Endothelial cell of umbilical vein (primary cell): Measurements from ENCODE around the gene ITPR1. TPM values are rescaled to one million over a fixed set of nuclear protein-coding genes. Genes with fewer than 3 reads are reported as not detected.

ENCODE experiments used
- BruUV-seq: library from RNA; stranded (reverse); fragments of 400-500 nt; replicated peaks from 2 replicates; lab custom pipeline; 2021; lab: Mats Ljungman, UMichigan
- CTCF ChIA-PET: fragments of 300-600, 350-600 bp; sonication (Branson Sonifier 250); formaldehyde crosslinking; loops from one replicate; lab custom pipeline; 2021; ENCODE audit warnings: antibody characterized with exemption, inconsistent platforms; lab: Charles Lee
- POLR2A ChIA-PET: fragments of 300-600, 350-600 bp; sonication (Branson Sonifier 250); formaldehyde crosslinking; loops from one replicate; lab custom pipeline; 2021; ENCODE audit warnings: antibody characterized with exemption, inconsistent platforms; lab: Charles Lee
- DNase-seq: peaks from one replicate; pipeline ENCODE4 v3.0.0-alpha.2; 2011; ENCODE audit warnings: low read depth, low spot score
- FAIRE-seq: peaks from 2 replicates; lab custom pipeline; 2011; peaks lifted over from hg19 to GRCh38; lab: Jason Lieb, UNC
- H2AFZ ChIP-seq: 2 replicates; pipeline ENCODE4 v1.6.0; 2012; ENCODE audit warnings: low read depth, low read length, control low read depth, inconsistent platforms
- H3K27ac ChIP-seq: 2 replicates; pipeline ENCODE4 v1.5.1; 2011; ENCODE audit warnings: low read depth, mild to moderate bottlenecking, control low read depth, low read length, moderate library complexity; ENCODE audit not compliant: insufficient read depth
- H3K27me3 ChIP-seq, 2 experiments: 2 replicates each; pipeline versions ENCODE4 v1.6.0 to v1.6.1; 2011; ENCODE audit warnings: low read length in 2 of 2, mixed read lengths in 1 of 2; ENCODE audit not compliant: control insufficient read depth in 2 of 2, insufficient read depth in 2 of 2
- H3K36me3 ChIP-seq, 2 experiments: 2 replicates in 1 of 2; 3 replicates in 1 of 2; pipeline ENCODE4 v1.5.1; 2011; ENCODE audit warnings: low read length in 2 of 2, mild to moderate bottlenecking in 1 of 2, moderate library complexity in 1 of 2; ENCODE audit not compliant: control insufficient read depth in 2 of 2, insufficient read depth in 2 of 2; ENCODE audit errors: extremely low read depth in 1 of 2
- H3K4me1 ChIP-seq: 3 replicates; pipeline ENCODE4 v1.5.1; 2011; ENCODE audit warnings: mild to moderate bottlenecking, low read length; ENCODE audit not compliant: control insufficient read depth, insufficient read depth; ENCODE audit errors: extremely low read depth
- H3K4me2 ChIP-seq: 2 replicates; pipeline ENCODE4 v1.6.1; 2011; ENCODE audit warnings: low read length, control low read depth, mixed read lengths; ENCODE audit not compliant: insufficient read depth
- H3K4me3 ChIP-seq, 3 experiments: fragments of 200-600 bp in 1 of 3; sonication (generic), shearing (Covaris generic) in 1 of 3; replicated peaks in 1 of 3; 2 replicates each; pipeline ENCODE4 v1.5.1; 2011 to 2016; ENCODE audit warnings: control low read depth in 3 of 3, low read length in 3 of 3, mild to moderate bottlenecking in 2 of 3, inconsistent platforms in 1 of 3, low read depth in 1 of 3, moderate library complexity in 1 of 3; ENCODE audit not compliant: insufficient read depth in 1 of 3
- H3K79me2 ChIP-seq: 2 replicates; pipeline ENCODE4 v1.6.0; 2012; ENCODE audit warnings: low read length, inconsistent platforms; ENCODE audit not compliant: control insufficient read depth, insufficient read depth
- H3K9ac ChIP-seq: replicated peaks from 2 replicates; pipeline ENCODE3; 2011; ENCODE audit warnings: low read length, control low read depth; ENCODE audit not compliant: insufficient read depth; ENCODE audit errors: extremely low read depth
- H3K9me1 ChIP-seq: replicated peaks from 3 replicates; pipeline ENCODE4 v1.6.0; 2011; ENCODE audit warnings: mild to moderate bottlenecking, low read length; ENCODE audit not compliant: control insufficient read depth, insufficient read depth; ENCODE audit errors: extremely low read depth
- H3K9me3 ChIP-seq: replicated peaks from 2 replicates; pipeline ENCODE4 v1.5.1; 2012; ENCODE audit warnings: low read length, inconsistent platforms; ENCODE audit not compliant: control insufficient read depth, insufficient read depth
- H4K20me1 ChIP-seq: replicated peaks from 2 replicates; pipeline ENCODE3; 2011; ENCODE audit warnings: mild to moderate bottlenecking, low read length; ENCODE audit not compliant: control insufficient read depth, insufficient read depth; ENCODE audit errors: extremely low read depth
- CTCF ChIP-seq, 2 donors: IDR thresholded peaks; 1 replicate in 1 of 2; 2 replicates in 1 of 2; pipeline ENCODE4 v1.5.1; 2011; ENCODE audit warnings: low read length in 2 of 2, mild to moderate bottlenecking in 2 of 2, moderate library complexity in 2 of 2, control low read depth in 1 of 2, inconsistent platforms in 1 of 2, low read depth in 1 of 2; ENCODE audit not compliant: insufficient read depth in 1 of 2; ENCODE audit errors: extremely low read depth in 1 of 2
- FOS ChIP-seq: IDR thresholded peaks from 2 replicates; pipeline ENCODE4 v1.6.1; 2011; ENCODE audit warnings: mild to moderate bottlenecking, low read length, moderate library complexity, borderline replicate concordance; ENCODE audit not compliant: insufficient read depth
- MAX ChIP-seq: IDR thresholded peaks from 2 replicates; pipeline ENCODE4 v1.6.1; 2011; ENCODE audit not compliant: insufficient read depth, insufficient read length
- MYC ChIP-seq: IDR thresholded peaks from one replicate; pipeline ENCODE4 v1.6.1; 2011; ENCODE audit warnings: mild to moderate bottlenecking, low read depth, low read length
- POLR2A ChIP-seq: IDR thresholded peaks from 2 replicates; pipeline ENCODE4 v1.6.1; 2012; ENCODE audit warnings: low read depth, mild to moderate bottlenecking, control low read depth, low read length
- POLR2AphosphoS5 ChIP-seq: IDR thresholded peaks from 2 replicates; pipeline ENCODE4 v1.6.1; 2012; ENCODE audit warnings: low read depth, mild to moderate bottlenecking, control low read depth, low read length, moderate library complexity; ENCODE audit not compliant: insufficient read depth
- dilution Hi-C: fragments of 300-500 bp; cut with MboI; formaldehyde crosslinking; loops from one replicate; pipeline ENCODE4 v1.15.0; 2019; ENCODE audit warnings: low sequenced_read_pairs; ENCODE audit not compliant: extremely low pct_ligation_motif_present
- intact Hi-C: fragments of 100-400 bp; cut with micrococcal nuclease; formaldehyde crosslinking; loops from one replicate; pipeline ENCODE4 v1.10.0; 2022
- polyA plus RNA-seq, 4 experiments: library from polyadenylated mRNA; depleted of rRNA in 3 of 4; stranded (reverse) in 3 of 4; unstranded in 1 of 4; fragments of >200 nt; gene quantifications; 2 replicates each; pipeline versions ENCODE4 v1.2.1 to v1.2.3, GENCODE V29; 2011 to 2012; ENCODE audit warnings: missing spikeins in 1 of 4
- total RNA-seq: library from RNA; stranded (reverse); gene quantifications from 2 replicates; pipeline ENCODE4 v1.2.3, GENCODE V29; 2021

The ITPR1 gene
- total and polyA plus RNA-seq, 2 donors (not counting 3 experiments of a cell fraction or from before 2014, with no cell fraction given), result 5.1 to 16.1 TPM

- DNase-seq (no peak), FAIRE-seq (no peak)
- H3K4me2 ChIP-seq, result no peak overlapping the region
- H3K27me3 ChIP-seq, result no peaks in the 10 kb centered on the region
- H3K9me3 ChIP-seq, result no peaks in the 10 kb centered on the region
- TF ChIP-seq POLR2AphosphoS5, result no peak
- no peak for TF ChIP-seq MYC
- no peak for TF ChIP-seq POLR2A
- TF ChIP-seq MAX, result no peak
- TF ChIP-seq CTCF (IDR thresholded peaks at IDR 0.05; ENCODE audit: extremely low read depth in 1 of 2, insufficient read depth in 1 of 2, low read depth in 1 of 2, low read length in 2 of 2), result no peak
- H2AFZ ChIP-seq, result no peak overlapping the region
- H3K79me2 ChIP-seq, result no peaks in the 10 kb centered on the region
- no peaks in the 10 kb centered on the region for H3K36me3 ChIP-seq
- intact Hi-C loops (no loop called here), dilution Hi-C loops (no loop called here)
- no peaks in the 10 kb centered on the region for H3K9me1 ChIP-seq
- H4K20me1 ChIP-seq, result no peaks in the 10 kb centered on the region
- peaks cover 18% of the 10 kb centered on the region for H3K4me1 ChIP-seq
- POLR2A ChIA-PET, result no interaction called here
- no peak overlapping the region for H3K27ac ChIP-seq
- CTCF ChIA-PET, result interaction anchor here (1.2 kb wide), 1 partner anchor 86 kb away, joined by 3 read pairs; no protein-coding TSS in a partner anchor
- no TSS peak for BruUV-seq
- H3K9ac ChIP-seq, result no peak overlapping the region
- H3K4me3 ChIP-seq, result no peak overlapping the region
These were observed 319.4 kb downstream of the ITPR1 start for GRCh38 chr3:4812591-4812990.

GRCh38 chr3:4813909-4814304 is 320.8 kb downstream of the ITPR1 start:
- Histone ChIP-seq H3K4me2 (peak overlapping the region; percentile 7), H3K9me3 (no peaks in the 10 kb centered on the region), H3K4me1 (peaks cover 18% of the 10 kb centered on the region), H3K79me2 (no peaks in the 10 kb centered on the region), H3K4me3 (no peak overlapping the region), H3K36me3 (no peaks in the 10 kb centered on the region), H2AFZ (peak overlapping the region; percentile 28), H3K9me1 (no peaks in the 10 kb centered on the region), H3K27me3 (no peaks in the 10 kb centered on the region), H3K27ac (peak overlapping the region; percentile 74), H4K20me1 (no peaks in the 10 kb centered on the region), H3K9ac (peak overlapping the region; percentile 21)
- TSS peak; percentile 96 for BruUV-seq
- no peak for DNase-seq
- ChIA-PET POLR2A (interaction anchor here (0.6 to 1.0 kb wide), 3 partner anchors 14 to 165 kb away, joined by 3 to 8 read pairs (median 5); partner anchors contain the start of gene BHLHE40), CTCF (interaction anchor here (0.9 to 2.2 kb wide), 10 partner anchors 10 to 172 kb away, joined by 3 to 13 read pairs (median 5); partner anchors contain the start of gene BHLHE40)
- dilution Hi-C loops, result no loop called here
- intact Hi-C loops, result loop anchor here (1.0 kb wide), 6 partner anchors 13 to 212 kb away; no protein-coding TSS in a partner anchor
- FAIRE-seq, result no peak
- TF ChIP-seq CTCF (IDR thresholded peaks at IDR 0.05; ENCODE audit: extremely low read depth in 1 of 2, insufficient read depth in 1 of 2, low read depth in 1 of 2, low read length in 2 of 2) (no peak), POLR2A (no peak), FOS (no peak), MAX (no peak), MYC (no peak)
